Fibroblast of skin of abdomen (primary cell): ENCODE results near the gene NAA40. TPM values are rescaled to one million over a fixed set of nuclear protein-coding genes. Genes with fewer than 3 reads are reported as not detected.

Source experiments
- DNase-seq: peaks from one replicate; pipeline ENCODE4 v3.0.0-alpha.2; 2013
- polyA plus RNA-seq, 2 experiments: library from polyadenylated mRNA; unstranded; fragments of 120-200 nt; gene quantifications; one replicate each; pipeline ENCODE4 v1.2.1, GENCODE V29; 2013; ENCODE audit not compliant: insufficient read length in 2 of 2

Gene NAA40
- polyA plus RNA-seq (2013, experiment 1 of 2; ENCODE audit: insufficient read length) = 13.0 TPM
- 14.7 TPM for polyA plus RNA-seq (2013, experiment 2 of 2; ENCODE audit: insufficient read length)

DNA sequence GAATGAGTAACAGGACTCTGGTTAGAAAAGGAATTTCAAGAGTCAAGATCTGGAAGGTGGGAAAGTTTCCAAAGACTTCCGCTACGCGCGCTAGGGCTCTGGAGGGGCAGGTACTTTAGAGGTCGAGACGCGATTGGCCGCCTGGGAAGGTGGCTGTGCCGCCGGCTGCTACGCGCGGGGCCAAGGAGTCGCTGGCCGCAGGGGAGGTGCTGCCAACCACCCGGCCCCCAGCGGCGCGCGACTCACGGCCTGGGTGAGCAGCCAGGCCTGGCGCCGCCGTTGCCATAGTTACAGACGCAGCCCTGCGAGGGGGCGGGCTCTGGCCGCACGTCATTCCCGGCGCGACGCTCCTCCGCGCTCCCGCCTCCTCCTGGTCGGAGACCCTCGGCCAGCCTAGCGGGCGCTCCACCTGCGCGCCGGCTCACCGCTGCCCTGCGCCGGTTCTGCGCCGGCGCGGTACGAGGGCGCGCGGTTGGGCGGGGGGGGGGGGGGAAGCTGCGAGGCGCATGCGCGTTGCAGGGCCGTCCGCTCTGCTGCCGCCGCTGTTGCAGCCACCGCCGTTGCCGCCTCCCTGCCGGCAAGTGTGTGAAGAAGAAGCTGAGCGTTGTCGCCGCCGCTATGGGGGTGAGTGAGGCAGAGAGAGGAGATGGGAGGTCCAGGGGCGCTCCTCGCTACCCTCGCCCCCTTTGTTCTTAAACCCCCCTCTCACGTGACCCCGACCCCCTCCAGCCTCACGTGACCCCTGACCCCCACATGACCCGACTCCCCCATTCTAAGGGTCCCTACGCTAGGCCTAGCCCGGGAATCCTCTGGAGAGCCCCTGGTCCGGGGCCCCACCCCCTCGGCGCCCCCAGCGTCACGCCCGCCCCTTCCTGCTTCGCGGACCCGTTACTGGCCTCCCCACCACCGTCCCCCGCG lies at the start of gene NAA40:
NAA40 (plus strand) TSS at position 524 of the 918 bp plus-strand sequence; CDS start at position 619, 95 bp downstream.
- DNase-seq = peak; percentile 95

- DNase-seq = no peak
Measured at GRCh38 chr11:63889344-63889743, 49.5 kb upstream of the NAA40 start.

- no peak for DNase-seq
Measured at GRCh38 chr11:63890368-63890767, 48.4 kb upstream of the NAA40 start.

- DNase-seq = peak; percentile 35
Measured at GRCh38 chr11:63892228-63892627, 46.6 kb upstream of the NAA40 start.

DNA sequence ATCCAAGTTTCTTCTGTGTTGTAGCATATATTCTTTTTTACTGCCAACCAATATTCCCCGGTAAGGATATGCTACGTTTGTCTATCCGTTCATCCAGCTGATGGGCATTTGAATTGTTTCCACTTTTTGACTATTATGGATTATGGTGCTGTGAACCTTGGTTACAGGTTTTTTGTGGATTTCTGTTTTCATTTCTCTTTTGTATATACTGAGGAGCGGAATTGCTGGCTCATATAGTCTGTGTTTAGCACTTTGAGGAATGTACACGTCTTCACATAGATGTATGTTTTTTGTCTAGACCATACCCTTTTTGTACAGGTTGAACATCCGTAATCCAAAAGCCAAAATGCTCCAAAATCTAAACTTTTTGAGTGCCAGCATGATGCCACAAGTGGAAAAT lies 45.4 kb upstream of the NAA40 start:
- no peak for DNase-seq

DNA sequence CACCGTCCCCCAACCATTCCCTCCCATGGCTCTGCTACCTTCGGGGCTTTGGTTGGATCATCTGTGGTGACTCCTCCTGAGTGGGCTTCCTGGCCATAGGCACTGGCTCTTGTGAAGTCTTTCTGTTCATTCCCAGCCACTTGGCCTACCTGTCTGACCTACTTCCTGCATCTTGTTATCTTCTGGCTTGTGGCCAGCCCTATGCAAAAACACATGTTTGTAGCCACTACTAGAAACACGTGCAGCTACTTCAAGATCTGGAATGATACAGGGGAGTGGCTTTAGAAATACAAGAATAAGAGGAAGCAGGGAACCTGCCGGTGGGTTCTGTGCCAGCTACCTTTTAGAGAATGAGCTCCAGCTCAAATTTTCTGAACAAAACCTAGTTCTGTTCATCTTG lies 42.7 kb upstream of the NAA40 start:
- DNase-seq = no peak

GRCh38 chr11:63897459-63898146 lies 41.2 kb upstream of the NAA40 start:
- DNase-seq = no peak

DNA sequence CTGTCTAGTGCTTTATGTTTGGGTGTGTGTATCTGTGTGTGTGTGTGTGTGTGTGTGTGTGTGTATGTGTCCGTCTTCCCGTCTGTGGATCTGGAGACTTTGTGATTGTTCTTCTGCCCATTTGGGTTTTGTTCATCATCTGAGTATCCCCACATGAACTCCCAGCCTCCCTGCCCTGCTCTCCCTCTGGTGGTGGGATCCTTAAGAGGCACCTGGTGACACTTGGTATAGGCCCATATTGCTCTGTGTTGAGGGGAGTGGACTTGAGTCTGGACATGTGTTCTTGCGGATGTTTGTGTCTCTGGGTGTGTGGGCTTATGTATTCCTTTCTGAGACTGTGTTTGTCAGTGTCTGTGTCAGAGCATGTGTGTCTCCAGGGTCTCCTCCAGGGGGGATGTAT lies 37.1 kb upstream of the NAA40 start:
- DNase-seq = no peak

GRCh38 chr11:63903884-63904283 lies 34.9 kb upstream of the NAA40 start:
- DNase-seq = no peak

GRCh38 chr11:63904743-63905142 lies 34.1 kb upstream of the NAA40 start:
- no peak for DNase-seq

DNA sequence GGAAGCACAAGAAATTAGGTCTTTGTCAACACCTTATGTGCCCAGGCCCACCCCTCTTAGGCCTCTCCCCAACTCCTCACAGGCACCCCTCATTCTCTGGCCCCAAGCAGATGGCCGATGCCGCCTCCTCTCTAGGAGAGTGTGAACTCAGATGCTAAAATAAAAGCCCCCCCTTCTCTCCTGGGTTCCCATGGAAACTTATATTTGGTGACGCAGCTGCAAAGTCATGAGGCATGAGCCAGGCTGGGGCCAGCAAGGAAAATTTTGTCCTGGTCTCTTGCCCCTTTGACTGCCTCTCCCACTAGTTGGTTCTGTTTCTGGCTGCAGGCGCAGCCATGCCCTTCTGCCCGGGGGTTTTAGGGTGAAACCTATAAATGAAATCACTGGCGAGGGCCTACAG lies 33.6 kb upstream of the NAA40 start:
- DNase-seq = no peak

DNA sequence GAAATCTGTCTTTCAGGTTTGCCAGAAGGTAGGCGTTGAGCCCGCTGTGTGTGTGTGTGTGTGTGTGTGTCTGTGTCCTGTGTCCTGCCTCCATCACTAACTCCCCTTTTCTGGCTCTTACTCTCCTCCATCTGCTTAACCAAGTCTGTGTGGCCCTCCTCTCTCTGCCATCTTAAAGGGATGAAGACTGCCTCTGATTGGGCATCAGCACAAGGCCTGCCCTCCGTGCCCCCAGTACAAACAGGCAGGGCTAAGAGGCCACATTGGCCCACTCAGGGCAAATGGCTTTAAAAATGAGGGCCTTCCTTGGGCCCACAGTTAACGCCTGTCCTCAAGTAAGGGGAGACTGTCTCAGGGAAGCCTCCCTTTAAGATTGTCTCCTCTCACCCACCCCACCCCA lies 32.7 kb upstream of the NAA40 start:
- no peak for DNase-seq

DNA sequence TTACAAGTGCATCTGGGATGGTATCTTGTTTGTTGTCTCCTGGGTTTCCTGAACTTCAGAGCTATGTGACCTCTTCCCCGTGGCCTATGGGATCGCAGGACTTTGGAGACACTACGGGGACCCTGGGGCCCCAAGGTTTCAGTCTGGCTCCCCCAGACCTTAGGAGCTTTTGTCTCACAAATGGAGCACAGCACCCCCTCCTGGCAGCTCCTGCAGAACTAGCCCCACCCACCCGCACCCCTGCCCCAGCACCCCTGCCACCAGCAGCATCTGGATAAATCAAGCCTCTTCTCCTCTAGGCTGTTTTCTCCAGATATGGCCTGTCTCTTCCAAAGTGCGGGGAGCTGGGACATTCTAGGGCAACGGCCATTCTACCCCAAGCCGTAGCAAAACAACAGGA lies 32.2 kb upstream of the NAA40 start:
- DNase-seq = no peak

DNA sequence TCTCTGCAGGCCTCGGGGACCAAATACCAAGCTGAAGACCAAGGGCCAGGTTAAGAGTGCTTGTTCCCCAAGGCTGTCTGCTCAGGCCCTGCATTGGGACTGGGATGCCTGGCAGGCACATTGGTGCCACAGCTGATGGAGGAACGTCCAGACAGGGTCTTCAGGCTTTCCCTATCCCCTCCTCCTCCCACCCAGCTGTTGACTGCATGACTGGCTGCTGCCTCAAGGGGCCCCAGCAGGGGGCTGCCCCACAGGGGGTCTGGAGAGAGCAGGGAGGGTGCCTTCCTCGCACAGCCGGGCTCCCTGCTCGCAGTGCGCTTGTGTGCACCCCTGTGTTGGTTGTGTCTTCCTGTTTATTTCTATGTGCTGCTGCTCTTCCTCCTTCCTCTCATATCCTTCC lies 31.7 kb upstream of the NAA40 start:
- no peak for DNase-seq

- no peak for DNase-seq
Measured at GRCh38 chr11:63907808-63908530, 30.8 kb upstream of the NAA40 start.

DNA sequence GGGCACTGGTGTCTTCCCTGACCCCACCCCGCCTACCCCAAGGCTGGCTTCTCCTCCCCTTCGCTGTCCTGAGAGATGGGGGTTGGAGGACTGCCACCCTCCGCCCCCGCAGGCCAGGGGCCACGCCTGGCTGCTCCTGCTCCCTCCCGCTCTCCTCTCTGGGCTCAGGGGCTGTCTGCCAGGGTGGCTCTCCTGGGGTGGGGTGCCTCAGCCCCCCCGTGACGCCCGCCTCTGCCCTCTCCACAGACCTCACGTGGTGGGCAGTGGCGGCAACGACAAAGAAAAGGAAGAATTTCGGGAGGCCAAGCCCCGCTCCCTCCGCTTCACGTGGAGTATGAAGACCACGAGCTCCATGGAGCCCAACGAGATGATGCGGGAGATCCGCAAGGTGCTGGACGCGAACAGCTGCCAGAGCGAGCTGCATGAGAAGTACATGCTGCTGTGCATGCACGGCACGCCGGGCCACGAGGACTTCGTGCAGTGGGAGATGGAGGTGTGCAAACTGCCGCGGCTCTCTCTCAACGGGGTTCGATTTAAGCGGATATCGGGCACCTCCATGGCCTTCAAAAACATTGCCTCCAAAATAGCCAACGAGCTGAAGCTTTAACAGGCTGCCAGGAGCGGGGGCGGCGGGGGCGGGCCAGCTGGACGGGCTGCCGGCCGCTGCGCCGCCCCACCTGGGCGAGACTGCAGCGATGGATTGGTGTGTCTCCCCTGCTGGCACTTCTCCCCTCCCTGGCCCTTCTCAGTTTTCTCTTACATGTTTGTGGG lies 30.0 kb upstream of the NAA40 start:
- no peak for DNase-seq

- no peak for DNase-seq
Measured at GRCh38 chr11:63909591-63910506, 29.0 kb upstream of the NAA40 start.

DNA sequence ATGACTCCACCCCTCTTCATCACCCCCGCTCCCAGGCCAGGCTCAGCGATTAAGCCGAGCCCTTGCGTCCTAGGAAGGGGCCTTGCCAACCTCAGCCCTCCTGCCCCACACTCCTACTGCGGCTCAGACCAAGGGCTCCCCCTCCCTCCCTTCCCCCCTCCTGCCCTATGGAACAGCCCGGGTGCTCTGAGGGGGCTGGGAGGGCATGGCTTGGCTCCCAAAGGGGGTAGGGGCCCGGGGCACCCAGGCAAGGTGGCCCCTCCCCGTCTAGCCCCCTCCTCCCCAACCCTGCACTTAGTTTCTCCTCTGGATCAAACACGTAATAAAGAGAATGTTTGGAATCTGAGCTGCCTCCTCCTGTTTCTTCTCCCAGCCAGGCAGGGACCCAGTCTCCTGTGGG lies 28.1 kb upstream of the NAA40 start:
- no peak for DNase-seq

GRCh38 chr11:63911440-63911839 lies 27.4 kb upstream of the NAA40 start:
- no peak for DNase-seq

DNA sequence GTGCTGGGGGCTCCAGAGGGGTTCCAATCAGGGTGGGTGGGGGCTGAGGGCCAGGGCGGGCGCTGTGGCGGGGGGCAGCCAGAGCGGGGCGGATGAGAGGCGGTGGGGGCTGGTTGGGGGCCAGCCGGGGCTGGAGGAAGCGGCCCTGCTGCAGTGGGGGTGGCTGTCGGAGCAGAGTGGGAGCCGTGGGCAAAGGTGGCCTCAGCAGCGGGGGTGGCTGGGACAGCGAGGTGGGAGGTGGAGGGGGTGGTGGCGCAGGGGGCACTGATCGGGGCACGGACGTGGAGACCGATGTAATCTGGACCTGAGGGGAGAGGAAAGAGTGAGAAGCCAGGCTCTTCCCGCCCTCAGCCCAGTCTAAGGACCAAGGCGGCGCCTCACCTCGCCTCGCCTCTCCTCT lies 26.9 kb upstream of the NAA40 start:
- DNase-seq = no peak

DNA sequence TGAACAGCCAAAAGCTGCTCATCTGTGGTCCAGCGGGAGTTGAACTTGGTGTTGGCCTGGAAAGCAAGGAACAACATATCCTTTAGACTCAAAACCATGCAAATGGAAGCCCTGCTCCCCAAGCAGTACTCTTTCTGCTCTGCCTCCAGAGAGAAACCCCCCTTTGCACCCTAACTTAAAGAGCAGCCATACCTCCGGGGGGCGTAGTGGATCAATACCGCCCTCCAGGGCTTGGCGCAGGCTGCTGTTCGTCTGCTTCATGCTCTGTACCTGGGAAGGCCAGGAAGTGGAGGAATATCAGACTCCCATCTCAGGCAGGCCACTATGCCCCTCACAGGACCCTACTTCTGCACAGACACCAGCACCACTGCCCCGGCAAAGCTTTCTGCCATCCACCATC lies 26.1 kb upstream of the NAA40 start:
- no peak for DNase-seq
